Central memory CD8-positive, alpha-beta T cell (primary cell): Measurements from ENCODE around the gene ERVH48-1.
"Not testable (repeated sequence)": the region's sequence is repeated elsewhere in the genome, so short reads cannot be mapped to it uniquely, and the experiment has no call there.

Source experiments
- ATAC-seq: fragments of 150-1000 bp; cut with Tn5 transposase; replicated peaks from 2 replicates; pipeline ENCODE4 v1.10.0; 2022; ENCODE audit warnings: mild to moderate bottlenecking, moderate FRiP score, moderate number of reproducible peaks; ENCODE audit not compliant: poor library complexity, severe bottlenecking; ENCODE audit errors: extremely low read depth
- DNase-seq, 2 donors: peaks; one replicate each; pipeline ENCODE4 v3.0.0; 2021; ENCODE audit warnings: low spot score in 2 of 2
- H3K27ac Mint-ChIP-seq: one replicate; pipeline ENCODE4 v1.8.0; 2022; ENCODE audit warnings: low read depth, mild to moderate bottlenecking, moderate library complexity, mixed read lengths
- H3K27me3 Mint-ChIP-seq: one replicate; pipeline ENCODE4 v1.8.0; 2022; ENCODE audit warnings: mixed read lengths
- H3K36me3 Mint-ChIP-seq: one replicate; pipeline ENCODE4 v1.8.0; 2022; ENCODE audit warnings: mild to moderate bottlenecking, moderate library complexity, mixed read lengths; ENCODE audit not compliant: insufficient read depth
- H3K4me1 Mint-ChIP-seq: one replicate; pipeline ENCODE4 v1.8.0; 2022; ENCODE audit warnings: mixed read lengths
- H3K4me3 Mint-ChIP-seq: one replicate; pipeline ENCODE4 v1.8.0; 2022; ENCODE audit warnings: mild to moderate bottlenecking, moderate library complexity, mixed read lengths
- H3K9me3 Mint-ChIP-seq: one replicate; pipeline ENCODE4 v1.8.0; 2022; ENCODE audit warnings: mixed read lengths

Gene ERVH48-1

DNA sequence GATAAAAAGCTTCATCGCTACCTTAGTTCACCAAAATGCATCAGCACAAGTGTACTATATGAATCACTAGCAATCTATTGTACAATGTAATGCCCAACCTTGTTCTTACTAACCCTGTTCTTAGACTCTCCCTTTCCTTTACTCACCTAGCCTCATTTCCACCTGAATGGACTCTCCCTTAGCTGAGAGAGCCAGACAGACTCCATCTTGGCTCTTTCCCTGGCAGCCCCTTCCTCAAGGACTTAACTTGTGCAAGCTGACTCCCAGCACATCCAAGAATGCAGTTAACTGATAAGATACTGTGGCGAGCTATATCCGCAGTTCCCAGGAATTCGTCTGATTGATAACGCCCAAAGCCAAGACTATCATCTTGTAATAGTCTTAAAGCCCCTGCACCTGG is 10.9 kb upstream of the ERVH48-1 start:
- H3K27me3 Mint-ChIP-seq, H3K36me3 Mint-ChIP-seq, H3K27ac Mint-ChIP-seq, ATAC-seq, DNase-seq, H3K9me3 Mint-ChIP-seq, H3K4me1 Mint-ChIP-seq, H3K4me3 Mint-ChIP-seq: not testable (repeated sequence)

DNA sequence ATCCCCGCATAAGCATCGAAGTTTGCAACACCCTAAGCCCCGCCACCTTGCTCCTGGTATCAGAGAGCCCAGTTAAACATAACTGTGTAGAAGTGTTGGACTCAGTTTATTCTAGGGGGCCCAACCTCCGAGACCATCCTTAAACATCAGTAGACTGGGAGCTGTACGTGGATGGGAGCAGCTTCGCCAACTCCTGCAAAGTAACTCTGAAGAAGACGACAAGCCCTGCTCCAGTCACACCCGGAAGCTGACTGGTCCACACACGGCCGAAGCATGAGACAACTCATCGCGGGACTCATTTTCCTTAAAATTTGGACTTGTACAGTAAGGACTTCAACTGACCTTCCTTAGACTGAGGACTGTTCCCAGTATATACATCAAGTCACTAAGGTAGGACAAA is 8.5 kb upstream of the ERVH48-1 start:
- not testable (repeated sequence) for H3K4me1 Mint-ChIP-seq, ATAC-seq, H3K36me3 Mint-ChIP-seq, H3K27ac Mint-ChIP-seq, H3K27me3 Mint-ChIP-seq, H3K4me3 Mint-ChIP-seq, DNase-seq, H3K9me3 Mint-ChIP-seq

GRCh38 chr21:42933137-42933970 is 7.9 kb upstream of the ERVH48-1 start:
- not testable (repeated sequence) for ATAC-seq, H3K36me3 Mint-ChIP-seq, H3K4me3 Mint-ChIP-seq, H3K27me3 Mint-ChIP-seq, DNase-seq, H3K4me1 Mint-ChIP-seq, H3K9me3 Mint-ChIP-seq
- peak overlapping the region; percentile 45 for H3K27ac Mint-ChIP-seq

DNA sequence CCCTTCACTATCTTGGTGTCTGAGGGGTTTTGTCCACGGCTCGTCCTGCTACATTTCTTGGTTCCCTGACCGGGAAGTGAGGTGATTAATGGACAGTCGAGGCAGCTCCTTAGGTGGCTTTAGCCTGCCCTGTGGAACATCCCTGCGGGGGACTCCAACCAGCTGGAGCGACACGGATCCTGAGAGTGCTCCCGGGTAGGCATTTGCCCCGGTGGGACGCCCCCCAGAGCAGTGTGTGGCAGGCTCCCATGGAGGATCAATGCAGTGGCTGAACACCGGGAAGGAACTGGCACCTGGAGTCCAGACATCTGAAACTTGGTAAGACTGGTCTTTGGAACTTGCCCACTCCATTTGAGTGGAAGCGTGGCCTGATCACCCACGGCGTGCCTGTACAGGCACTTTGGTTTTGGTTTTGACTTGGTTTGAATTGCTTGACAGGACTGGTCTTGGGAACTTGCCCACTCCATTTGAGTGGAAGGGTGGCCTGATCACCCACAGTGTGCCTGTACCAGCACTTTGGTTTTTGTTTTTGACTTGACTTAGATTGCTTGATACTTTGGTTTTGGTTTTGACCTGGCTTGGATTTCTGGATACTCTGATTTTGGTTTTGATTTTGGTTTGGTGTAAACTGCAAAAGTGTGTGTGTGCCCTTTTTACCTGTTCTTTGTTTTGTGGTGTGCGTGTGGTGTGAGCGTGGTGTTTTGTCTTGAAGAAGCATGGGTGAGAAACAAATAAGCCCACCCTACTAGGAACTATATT is 7.1 kb upstream of the ERVH48-1 start:
- H3K4me3 Mint-ChIP-seq, H3K4me1 Mint-ChIP-seq, ATAC-seq, H3K36me3 Mint-ChIP-seq, H3K27me3 Mint-ChIP-seq, DNase-seq, H3K9me3 Mint-ChIP-seq: not testable (repeated sequence)
- H3K27ac Mint-ChIP-seq: peak overlapping the region; percentile 45

DNA sequence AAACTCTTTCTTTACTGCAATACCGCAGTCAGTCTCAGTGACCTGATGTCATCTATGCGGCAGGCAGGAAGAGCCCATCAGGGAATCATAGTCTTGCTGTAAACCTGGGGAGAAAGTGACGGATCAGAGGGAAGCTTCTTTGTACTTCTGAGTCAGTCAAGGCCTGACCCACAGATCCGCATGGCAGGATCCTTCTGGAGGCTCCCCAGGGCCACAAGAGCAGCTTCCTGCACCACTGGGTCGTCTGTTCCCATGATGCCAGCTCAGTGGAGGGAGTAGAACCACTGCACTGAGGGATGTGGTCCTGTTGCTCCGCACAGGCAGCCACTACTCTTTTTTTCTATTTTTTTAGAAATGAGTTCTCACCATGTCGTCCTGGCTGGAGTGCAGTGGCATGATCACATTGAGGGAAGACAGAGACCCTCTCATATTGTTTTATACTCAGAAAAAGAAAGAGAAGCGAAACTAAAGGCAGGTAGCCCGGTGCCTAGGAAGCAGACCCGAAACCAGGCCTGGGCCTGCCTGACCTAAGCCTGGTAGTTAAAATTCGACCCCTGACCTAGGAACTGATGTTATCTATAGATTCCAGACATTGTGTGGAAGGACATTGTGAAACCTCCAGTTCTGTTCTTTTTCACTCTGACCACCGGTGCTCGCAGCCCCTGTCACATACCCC is 6.3 kb upstream of the ERVH48-1 start:
- Mint-ChIP-seq H3K4me3 (no peak overlapping the region), H3K36me3 (no peaks in the 10 kb centered on the region), H3K27ac (no peak overlapping the region), H3K9me3 (no peaks in the 10 kb centered on the region), H3K4me1 (no peaks in the 10 kb centered on the region), H3K27me3 (no peaks in the 10 kb centered on the region)
- DNase-seq (no peak), ATAC-seq (no peak)

DNA sequence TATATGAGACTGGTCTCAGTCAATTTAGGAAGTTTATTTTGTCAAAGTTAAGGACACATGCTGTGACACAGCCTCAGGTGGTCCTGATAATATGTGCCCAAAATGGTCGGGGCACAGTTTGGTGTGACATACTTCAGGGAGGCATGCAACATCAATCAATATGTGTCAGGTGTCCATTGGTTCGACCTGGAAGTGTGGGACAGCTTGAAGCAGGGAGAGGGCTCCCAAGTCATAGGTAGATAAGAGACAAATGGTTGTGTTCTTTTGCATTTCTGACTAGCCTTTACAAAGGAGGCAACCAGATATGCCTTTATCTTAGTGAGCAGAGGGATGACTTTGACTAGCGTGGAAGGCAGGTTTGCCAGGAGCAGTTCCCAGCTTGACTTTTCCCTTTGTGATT is 4.5 kb upstream of the ERVH48-1 start:
- ATAC-seq: no peak
- H3K9me3 Mint-ChIP-seq: no peaks in the 10 kb centered on the region
- no peak overlapping the region for H3K4me3 Mint-ChIP-seq
- no peak overlapping the region for H3K27ac Mint-ChIP-seq
- DNase-seq: no peak
- H3K27me3 Mint-ChIP-seq: no peaks in the 10 kb centered on the region
- no peaks in the 10 kb centered on the region for H3K36me3 Mint-ChIP-seq
- no peaks in the 10 kb centered on the region for H3K4me1 Mint-ChIP-seq

DNA sequence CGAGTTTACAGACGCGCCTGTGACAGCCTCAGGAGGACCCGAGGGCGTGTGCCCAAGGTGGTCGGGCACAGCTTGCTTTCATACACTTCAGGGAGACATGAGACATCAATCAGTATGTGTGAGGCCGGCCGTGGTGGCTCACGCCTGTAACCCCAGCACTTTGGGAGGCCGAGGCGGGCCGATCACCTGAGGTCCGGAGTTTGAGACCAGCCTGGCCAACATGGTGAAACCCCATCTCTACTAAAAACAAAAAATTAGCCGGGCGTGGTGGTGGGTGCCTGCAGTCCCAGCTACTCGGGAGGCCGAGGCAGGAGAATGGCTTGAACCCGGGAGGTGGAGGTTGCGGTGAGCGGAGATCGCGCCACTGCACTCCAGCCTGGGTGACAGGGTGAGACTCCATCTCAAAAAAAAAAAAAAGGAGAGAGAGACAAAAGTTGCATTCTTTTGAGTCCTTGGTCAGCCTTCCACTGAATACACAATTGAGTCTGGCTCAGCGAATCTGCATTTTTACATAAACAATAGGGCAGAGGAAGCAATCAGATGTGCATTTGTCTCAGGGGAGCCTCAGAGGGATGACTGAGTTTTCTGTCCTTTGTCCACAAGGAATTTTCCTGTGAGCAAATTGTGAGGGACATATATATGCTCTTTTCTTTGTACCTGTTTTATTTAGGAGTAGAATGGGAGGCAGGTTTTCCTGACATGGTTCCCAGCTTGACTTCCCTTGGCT is 2.2 kb upstream of the ERVH48-1 start:
- not testable (repeated sequence) for ATAC-seq, H3K27ac Mint-ChIP-seq, H3K36me3 Mint-ChIP-seq, H3K27me3 Mint-ChIP-seq, H3K4me3 Mint-ChIP-seq, DNase-seq, H3K9me3 Mint-ChIP-seq
- H3K4me1 Mint-ChIP-seq: peaks cover 11% of the 10 kb centered on the region

GRCh38 chr21:42924433-42924751 is 1.0 kb downstream of the ERVH48-1 start:
- H3K36me3 Mint-ChIP-seq: no peaks in the 10 kb centered on the region
- peak overlapping the region; percentile 62 for H3K27ac Mint-ChIP-seq
- H3K27me3 Mint-ChIP-seq: no peaks in the 10 kb centered on the region
- peak overlapping the region; percentile 2 for H3K4me3 Mint-ChIP-seq
- H3K9me3 Mint-ChIP-seq: no peaks in the 10 kb centered on the region
- DNase-seq (no peak), ATAC-seq (no peak)
- H3K4me1 Mint-ChIP-seq: peaks cover 11% of the 10 kb centered on the region

DNA sequence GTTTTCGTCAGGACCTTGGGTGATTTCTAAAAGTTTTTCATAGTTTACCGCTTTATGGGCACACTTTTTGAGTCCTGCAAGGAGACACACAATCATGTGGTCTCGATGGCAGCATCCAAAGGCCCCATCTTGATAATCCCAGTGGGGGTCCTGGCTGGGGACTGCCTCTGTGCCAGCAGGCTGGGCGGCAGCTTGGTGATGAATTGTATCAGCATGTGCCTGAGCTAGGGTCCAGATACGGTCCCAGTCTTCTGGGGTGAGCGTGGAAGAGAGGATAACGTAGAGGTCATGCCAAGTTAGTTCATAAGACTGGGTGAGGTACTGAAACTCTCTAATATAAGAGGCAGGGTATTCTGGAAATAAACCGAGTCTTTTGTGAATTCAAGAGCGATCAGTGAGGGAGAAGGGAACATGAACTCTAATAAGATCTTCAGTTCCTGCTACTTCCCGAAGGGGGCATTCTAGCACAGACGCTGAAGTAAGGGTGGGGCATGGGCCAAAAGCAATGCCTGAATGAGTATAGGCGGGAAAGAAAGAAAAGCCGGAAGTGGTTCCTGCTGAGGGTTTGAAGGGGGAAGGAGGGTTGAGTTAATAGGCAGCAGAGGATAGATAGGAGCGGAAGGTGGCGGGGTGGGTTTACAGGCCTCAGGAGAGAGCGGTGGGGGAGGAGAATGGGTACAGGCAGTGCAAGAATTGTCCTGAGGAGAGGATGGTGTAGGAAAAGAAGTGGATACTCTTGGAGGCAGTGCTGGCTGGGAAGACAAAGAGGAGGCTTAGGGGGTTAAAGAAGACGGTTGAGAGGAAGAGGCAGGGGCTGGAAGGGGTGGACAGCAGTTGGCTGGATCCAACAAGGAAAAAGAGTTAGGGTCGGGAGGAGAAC is 1.6 kb downstream of the ERVH48-1 start:
- H3K36me3 Mint-ChIP-seq: no peaks in the 10 kb centered on the region
- peaks cover 11% of the 10 kb centered on the region for H3K4me1 Mint-ChIP-seq
- ATAC-seq: peak; percentile 71
- H3K4me3 Mint-ChIP-seq: peak overlapping the region; percentile 2
- H3K27me3 Mint-ChIP-seq: no peaks in the 10 kb centered on the region
- H3K9me3 Mint-ChIP-seq: no peaks in the 10 kb centered on the region
- peak; percentile 25 to 49 for DNase-seq
- H3K27ac Mint-ChIP-seq: peak overlapping the region; percentile 62

- no peaks in the 10 kb centered on the region for H3K27me3 Mint-ChIP-seq
- no peak overlapping the region for H3K27ac Mint-ChIP-seq
- peaks cover 11% of the 10 kb centered on the region for H3K4me1 Mint-ChIP-seq
- no peaks in the 10 kb centered on the region for H3K9me3 Mint-ChIP-seq
- no peaks in the 10 kb centered on the region for H3K36me3 Mint-ChIP-seq
- DNase-seq (no peak), ATAC-seq (no peak)
- no peak overlapping the region for H3K4me3 Mint-ChIP-seq
Measured at GRCh38 chr21:42922918-42923317, 2.5 kb downstream of the ERVH48-1 start.

- H3K27me3 Mint-ChIP-seq: no peaks in the 10 kb centered on the region
- no peaks in the 10 kb centered on the region for H3K36me3 Mint-ChIP-seq
- no peak overlapping the region for H3K27ac Mint-ChIP-seq
- no peak for ATAC-seq
- H3K9me3 Mint-ChIP-seq: no peaks in the 10 kb centered on the region
- H3K4me3 Mint-ChIP-seq: no peak overlapping the region
- DNase-seq: no peak
- peaks cover 11% of the 10 kb centered on the region for H3K4me1 Mint-ChIP-seq
Measured at GRCh38 chr21:42921927-42922326, 3.5 kb downstream of the ERVH48-1 start.

DNA sequence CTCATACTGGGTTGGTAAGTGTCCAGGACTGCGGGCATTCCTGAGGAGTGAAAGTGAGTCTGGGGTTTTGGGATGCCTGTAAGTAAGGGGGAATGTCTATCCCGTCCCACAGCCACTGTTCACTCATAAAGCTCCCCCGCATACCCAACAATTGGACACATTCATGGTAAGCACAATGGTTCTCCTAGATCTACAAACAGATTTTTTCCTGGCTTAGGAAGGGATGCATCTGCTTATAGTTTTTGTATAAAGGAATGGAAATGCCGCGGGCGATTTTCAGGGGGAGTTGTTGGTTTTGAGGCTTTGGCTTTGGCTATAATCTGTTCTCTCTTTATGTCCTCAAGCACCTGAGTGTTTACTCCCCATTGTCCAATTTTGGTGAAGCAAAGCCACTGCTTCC is 7.1 kb downstream of the ERVH48-1 start:
- Mint-ChIP-seq H3K4me1 (peaks cover under 1% of the 10 kb centered on the region), H3K9me3 (no peaks in the 10 kb centered on the region), H3K4me3 (no peak overlapping the region), H3K27ac (no peak overlapping the region), H3K27me3 (no peaks in the 10 kb centered on the region), H3K36me3 (peaks cover 3% of the 10 kb centered on the region)
- no peak for DNase-seq
- ATAC-seq: no peak
